Loucy (cell line): Measurements from ENCODE around the gene LIN28A.
A peak's percentile ranks its signal among the peaks of the same experiment; 100 is the strongest.

Source experiments
- H2AFZ ChIP-seq: fragments of 200-600 bp; sonication (generic); 2 replicates; pipeline ENCODE4 v1.6.0; 2016; ENCODE audit warnings: antibody characterized with exemption, mild to moderate bottlenecking, low read length, moderate library complexity
- H3F3A ChIP-seq: fragments of 200-600 bp; 2 replicates; pipeline ENCODE4 v1.6.0; 2016; ENCODE audit warnings: antibody characterized with exemption, low read depth, mild to moderate bottlenecking
- H3K27me3 ChIP-seq: fragments of 200-600 bp; sonication (generic); 2 replicates; pipeline ENCODE4 v1.6.1; 2014; ENCODE audit warnings: low read length, mild to moderate bottlenecking; ENCODE audit not compliant: insufficient read depth, poor library complexity, severe bottlenecking
- H3K36me3 ChIP-seq: fragments of 200-600 bp; sonication (generic); 2 replicates; pipeline ENCODE4 v1.6.1; 2016; ENCODE audit warnings: low read length; ENCODE audit not compliant: insufficient read depth
- H3K4me1 ChIP-seq: fragments of 200-600 bp; sonication (generic); 2 replicates; pipeline ENCODE4 v1.5.1; 2014; ENCODE audit warnings: low read length, mild to moderate bottlenecking; ENCODE audit not compliant: insufficient read depth, poor library complexity, severe bottlenecking
- H3K4me2 ChIP-seq: fragments of 200-600 bp; sonication (generic); 2 replicates; pipeline ENCODE4 v1.6.0; 2014; ENCODE audit warnings: antibody characterized with exemption, low read length, low read depth, mild to moderate bottlenecking; ENCODE audit not compliant: poor library complexity, severe bottlenecking
- H3K4me3 ChIP-seq: fragments of 200-600 bp; sonication (generic); 2 replicates; pipeline ENCODE4 v1.5.1; 2014; ENCODE audit warnings: low read length, mild to moderate bottlenecking, mixed read lengths; ENCODE audit not compliant: poor library complexity, severe bottlenecking
- H3K79me2 ChIP-seq: fragments of 200-600 bp; sonication (generic); 2 replicates; pipeline ENCODE4 v1.6.1; 2014; ENCODE audit warnings: low read length; ENCODE audit not compliant: insufficient read depth
- H3K9ac ChIP-seq: fragments of 200-600 bp; sonication (generic); 2 replicates; pipeline ENCODE4 v1.6.0; 2014; ENCODE audit warnings: mild to moderate bottlenecking, low read depth, low read length, moderate library complexity; ENCODE audit not compliant: poor library complexity, severe bottlenecking
- H3K9me2 ChIP-seq: fragments of 200-600 bp; sonication (generic); replicated peaks from 2 replicates; pipeline ENCODE4 v1.6.1; 2016; ENCODE audit warnings: low read depth, low read length, mixed read lengths
- H3K9me3 ChIP-seq: fragments of 200-600 bp; sonication (generic); 2 replicates; pipeline ENCODE4 v1.6.1; 2014; ENCODE audit warnings: mild to moderate bottlenecking, antibody characterized with exemption, low read length, low read depth; ENCODE audit not compliant: insufficient read depth
- H4K20me1 ChIP-seq: fragments of 200-600 bp; sonication (generic); 2 replicates; pipeline ENCODE4 v1.6.0; 2014; ENCODE audit warnings: antibody characterized with exemption, low read length, mild to moderate bottlenecking; ENCODE audit not compliant: insufficient read depth, poor library complexity, severe bottlenecking
- CTCF ChIP-seq: fragments of 200-600 bp; sonication (generic); conservative IDR thresholded peaks from 2 replicates; pipeline ENCODE4 v1.5.1; 2014; ENCODE audit warnings: mild to moderate bottlenecking, antibody characterized with exemption, low read length
- EZH2phosphoT487 ChIP-seq: fragments of 200-600 bp; IDR thresholded peaks from 2 replicates; pipeline ENCODE4 v1.6.1; 2018; ENCODE audit warnings: antibody characterized with exemption, mild to moderate bottlenecking, moderate library complexity, borderline replicate concordance

LIN28A gene

GRCh38 chr1:26472901-26473845 lies 62.6 kb downstream of the LIN28A start:
- Histone ChIP-seq H3K4me1 (peaks cover 36% of the 10 kb centered on the region), H3K79me2 (peaks cover 53% of the 10 kb centered on the region), H2AFZ (0 out of 2 replicates have a peak overlapping the region, but pooled peaks have one; percentile 81), H3K9me3 (no peaks in the 10 kb centered on the region), H4K20me1 (peaks cover 39% of the 10 kb centered on the region), H3F3A (peaks cover 23% of the 10 kb centered on the region), H3K27me3 (peaks cover 4% of the 10 kb centered on the region), H3K4me3 (peak overlapping the region; percentile 92), H3K4me2 (peak overlapping the region; percentile 92), H3K36me3 (peaks cover 50% of the 10 kb centered on the region), H3K9ac (peak overlapping the region; percentile 100), H3K9me2 (no peaks in the 10 kb centered on the region)
- no peak for TF ChIP-seq EZH2phosphoT487
- TF ChIP-seq CTCF: no peak

GRCh38 chr1:26474818-26475217 lies 64.2 kb downstream of the LIN28A start:
- H3K9me2 ChIP-seq: no peaks in the 10 kb centered on the region
- peaks cover 39% of the 10 kb centered on the region for H4K20me1 ChIP-seq
- H3K4me1 ChIP-seq: peaks cover 35% of the 10 kb centered on the region
- no peak overlapping the region for H2AFZ ChIP-seq
- peaks cover 4% of the 10 kb centered on the region for H3K27me3 ChIP-seq
- H3K9me3 ChIP-seq: no peaks in the 10 kb centered on the region
- H3K9ac ChIP-seq: peak overlapping the region; percentile 100
- peak overlapping the region; percentile 92 for H3K4me2 ChIP-seq
- H3K4me3 ChIP-seq: peak overlapping the region; percentile 92
- H3K79me2 ChIP-seq: peaks cover 53% of the 10 kb centered on the region
- TF ChIP-seq CTCF (no peak), EZH2phosphoT487 (no peak)
- peaks cover 23% of the 10 kb centered on the region for H3F3A ChIP-seq
- peaks cover 40% of the 10 kb centered on the region for H3K36me3 ChIP-seq

- H3K9me3 ChIP-seq: no peaks in the 10 kb centered on the region
- H3F3A ChIP-seq: peaks cover 23% of the 10 kb centered on the region
- peak overlapping the region; percentile 23 for H3K4me2 ChIP-seq
Measured at GRCh38 chr1:26475989-26476388, 65.4 kb downstream of the LIN28A start.

More at GRCh38 chr1:26475989-26476388, 65.4 kb downstream of the LIN28A start:
- no peak for TF ChIP-seq CTCF
- no peak for TF ChIP-seq EZH2phosphoT487
- Histone ChIP-seq H3K4me1 (peaks cover 23% of the 10 kb centered on the region), H3K36me3 (peaks cover 40% of the 10 kb centered on the region), H2AFZ (no peak overlapping the region), H4K20me1 (peaks cover 37% of the 10 kb centered on the region), H3K79me2 (peaks cover 46% of the 10 kb centered on the region), H3K9ac (no peak overlapping the region), H3K9me2 (no peaks in the 10 kb centered on the region), H3K27me3 (peaks cover 4% of the 10 kb centered on the region), H3K4me3 (no peak overlapping the region)
